K562 (cell line): Measurements from ENCODE around the gene SPATC1L. TPM values are rescaled to one million over a fixed set of nuclear protein-coding genes. Genes with fewer than 3 reads are reported as not detected.

Experiments
- BHLHE40 ChIP-seq: IDR thresholded peaks from 2 replicates; pipeline ENCODE4 v1.6.1; 2011; ENCODE audit warnings: low read length, improper control_type of control experiment
- CEBPG ChIP-seq, 3 experiments: fragments of 200-800 bp in 1 of 3; sonication (Bioruptor generic) in 1 of 3; sonication (generic) in 1 of 3; formaldehyde crosslinking in 1 of 3; IDR thresholded peaks in 2 of 3; conservative IDR thresholded peaks in 1 of 3; 2 replicates each; pipeline versions ENCODE4 v1.6.1 to v1.8.0; 2016 to 2022; ENCODE audit warnings: missing compliant biosample characterization in 2 of 3, missing genetic modification characterization in 2 of 3, mild to moderate bottlenecking in 1 of 3, missing genetic modification reagents in 1 of 3
- CREM ChIP-seq: IDR thresholded peaks from 2 replicates; pipeline ENCODE4 v1.6.1; 2014; ENCODE audit warnings: antibody characterized with exemption, low read depth
- DPF2 ChIP-seq: fragments of 450-650 bp; IDR thresholded peaks from 2 replicates; pipeline ENCODE4 v1.6.1; 2016
- ELF2 ChIP-seq: fragments of 250-450 bp; sonication (Bioruptor Pico); IDR thresholded peaks from 2 replicates; pipeline ENCODE4 v1.5.0; 2021; ENCODE audit warnings: mild to moderate bottlenecking
- GTF2A2 ChIP-seq: IDR thresholded peaks from 2 replicates; pipeline ENCODE4 v1.6.1; 2016; ENCODE audit warnings: mild to moderate bottlenecking, missing genetic modification characterization, missing compliant biosample characterization
- GTF2E2 ChIP-seq: fragments of 200-800 bp; sonication (Bioruptor generic); IDR thresholded peaks from 2 replicates; pipeline ENCODE4 v1.6.1; 2016; ENCODE audit warnings: missing genetic modification characterization, missing compliant biosample characterization
- ILK ChIP-seq: fragments of 450-650 bp; IDR thresholded peaks from 2 replicates; pipeline ENCODE4 v1.6.1; 2016; ENCODE audit warnings: missing genetic modification characterization, low read depth, mild to moderate bottlenecking, missing compliant biosample characterization, moderate library complexity, borderline replicate concordance
- MECOM ChIP-seq: fragments of 250-450 bp; sonication (Bioruptor Pico); IDR thresholded peaks from 2 replicates; pipeline ENCODE4 v1.8.0; 2022; ENCODE audit warnings: inconsistent platforms
- RBM14 ChIP-seq: fragments of 200-400 bp; formaldehyde crosslinking; IDR thresholded peaks from 2 replicates; pipeline ENCODE4 v1.6.1; 2018; ENCODE audit warnings: low read depth, mild to moderate bottlenecking, low read length, moderate library complexity, borderline replicate concordance; ENCODE audit not compliant: insufficient read depth
- ZFX ChIP-seq: sonication (generic); formaldehyde crosslinking; IDR thresholded peaks from 2 replicates; pipeline ENCODE4 v1.8.0; 2022; ENCODE audit warnings: mild to moderate bottlenecking, missing genetic modification reagents, moderate library complexity
- ZKSCAN8 ChIP-seq: fragments of 200-800 bp; sonication (Bioruptor generic); IDR thresholded peaks from 2 replicates; pipeline ENCODE4 v1.6.1; 2016; ENCODE audit warnings: missing genetic modification characterization, missing compliant biosample characterization
- ZNF184 ChIP-seq: sonication (generic); formaldehyde crosslinking; IDR thresholded peaks from 2 replicates; pipeline ENCODE4 v1.5.0; 2020; ENCODE audit warnings: missing genetic modification reagents
- polyA plus RNA-seq, 8 experiments: library from polyadenylated mRNA; depleted of rRNA in 4 of 8; stranded (reverse) in 5 of 8; unstranded in 3 of 8; fragments of >200 nt; fragmentation: Nextera tagmentation in 2 of 8; fragmentation: Illumina TruSeq in 1 of 8; extraction: Ambion mirVana in 2 of 8; extraction: Trizol in 1 of 8; gene quantifications; 2 replicates each; pipeline versions ENCODE4 v1.2.1 to v1.2.3, GENCODE V29; 2011 to 2014; ENCODE audit warnings: inconsistent platforms in 1 of 8, missing spikeins in 1 of 8
- total RNA-seq, 7 experiments: library from RNA; depleted of rRNA in 6 of 7; stranded (reverse); fragments of >200 nt in 6 of 7; fragmentation: Illumina TruSeq in 2 of 7; extraction: Trizol in 2 of 7; gene quantifications; 2 replicates each; pipeline versions ENCODE4 v1.2.1 to v1.2.3, GENCODE V29; 2011 to 2021; ENCODE audit warnings: low replicate concordance in 1 of 7

The SPATC1L gene
- total and polyA plus RNA-seq, 9 of the 15 experiments (the other 6 are each of a cell fraction or from before 2014, with no cell fraction given) = 0.14 to 121 (median 34.0) TPM; not detected in 1

GRCh38 chr21:46173573-46173972 is 10.7 kb downstream of the SPATC1L start (continued):
- TF ChIP-seq CREM = no peak
- TF ChIP-seq ZKSCAN8 (CRISPR knock-in tag) = no peak
- TF ChIP-seq RBM14 = no peak
- TF ChIP-seq ZNF184 = no peak
- no peak for TF ChIP-seq BHLHE40
- TF ChIP-seq ELF2 (CRISPR knock-in tag) = no peak
- TF ChIP-seq ZFX (CRISPR knock-in tag) = no peak
- TF ChIP-seq DPF2 = no peak
- TF ChIP-seq MECOM = no peak
- no peak for TF ChIP-seq ILK
- TF ChIP-seq CEBPG (CRISPR knock-in tag; IDR thresholded peaks at IDR 0.05) = no peak
- TF ChIP-seq CEBPG (tag; conservative IDR thresholded peaks at IDR 0.05 in 1 of 2, IDR thresholded peaks at IDR 0.05 in 1 of 2) = no peak
- no peak for TF ChIP-seq GTF2A2 (tag)
- TF ChIP-seq GTF2E2 (tag) = no peak
